IMR-90 (cell line): ENCODE measurements around the gene KCP.
A peak's percentile ranks its signal among the peaks of the same experiment; 100 is the strongest.

Source experiments
- BHLHE40 ChIP-seq: fragments of 150-350 bp; IDR thresholded peaks from 2 replicates; pipeline ENCODE4 v1.6.1; 2016; ENCODE audit warnings: mild to moderate bottlenecking, low read depth, low read length
- CEBPB ChIP-seq: IDR thresholded peaks from 2 replicates; pipeline ENCODE4 v1.6.1; 2012; ENCODE audit warnings: low read depth, low read length, improper control_type of control experiment
- CTCF ChIP-seq: conservative IDR thresholded peaks from 2 replicates; pipeline ENCODE4 v1.5.1; 2012; ENCODE audit warnings: mild to moderate bottlenecking, low read depth, low read length, improper control_type of control experiment
- MAZ ChIP-seq: IDR thresholded peaks from 2 replicates; pipeline ENCODE4 v1.6.1; 2012; ENCODE audit warnings: low read depth, mild to moderate bottlenecking, low read length, improper control_type of control experiment, moderate library complexity, borderline replicate concordance
- MXI1 ChIP-seq: IDR thresholded peaks from 2 replicates; pipeline ENCODE4 v1.6.1; 2012; ENCODE audit warnings: low read depth, mild to moderate bottlenecking, low read length, moderate library complexity, borderline replicate concordance
- NFE2L2 ChIP-seq: fragments of 150-350 bp; IDR thresholded peaks from 2 replicates; pipeline ENCODE4 v1.6.1; 2016; ENCODE audit warnings: low read depth, mild to moderate bottlenecking, low read length
- POLR2A ChIP-seq: IDR thresholded peaks from 2 replicates; pipeline ENCODE4 v1.6.1; 2012; ENCODE audit warnings: mild to moderate bottlenecking, low read depth, low read length
- RAD21 ChIP-seq: IDR thresholded peaks from 2 replicates; pipeline ENCODE4 v1.6.1; 2012; ENCODE audit warnings: low read length, improper control_type of control experiment
- RCOR1 ChIP-seq: IDR thresholded peaks from 2 replicates; pipeline ENCODE4 v1.6.1; 2012; ENCODE audit warnings: mild to moderate bottlenecking, low read length, improper control_type of control experiment; ENCODE audit not compliant: insufficient replicate concordance
- RFX5 ChIP-seq: IDR thresholded peaks from 2 replicates; pipeline ENCODE4 v1.8.0; 2012; ENCODE audit warnings: low read depth, mild to moderate bottlenecking, low read length, moderate library complexity
- SMC3 ChIP-seq: fragments of 150-350 bp; IDR thresholded peaks from 2 replicates; pipeline ENCODE4 v1.6.1; 2016; ENCODE audit warnings: low read depth, mild to moderate bottlenecking, antibody characterized with exemption, low read length, moderate library complexity
- TF ChIP-seq, protein P1 (sequence below): fragments of 150-350 bp; IDR thresholded peaks from 2 replicates; pipeline ENCODE4 v1.6.1; 2017; ENCODE audit warnings: mild to moderate bottlenecking, antibody characterized with exemption, low read length, low read depth
- TF ChIP-seq, protein P2 (sequence below): fragments of 150-350 bp; IDR thresholded peaks from 2 replicates; pipeline ENCODE4 v1.6.1; 2016; ENCODE audit warnings: low read depth, mild to moderate bottlenecking, low read length, moderate library complexity, borderline replicate concordance

DNA sequence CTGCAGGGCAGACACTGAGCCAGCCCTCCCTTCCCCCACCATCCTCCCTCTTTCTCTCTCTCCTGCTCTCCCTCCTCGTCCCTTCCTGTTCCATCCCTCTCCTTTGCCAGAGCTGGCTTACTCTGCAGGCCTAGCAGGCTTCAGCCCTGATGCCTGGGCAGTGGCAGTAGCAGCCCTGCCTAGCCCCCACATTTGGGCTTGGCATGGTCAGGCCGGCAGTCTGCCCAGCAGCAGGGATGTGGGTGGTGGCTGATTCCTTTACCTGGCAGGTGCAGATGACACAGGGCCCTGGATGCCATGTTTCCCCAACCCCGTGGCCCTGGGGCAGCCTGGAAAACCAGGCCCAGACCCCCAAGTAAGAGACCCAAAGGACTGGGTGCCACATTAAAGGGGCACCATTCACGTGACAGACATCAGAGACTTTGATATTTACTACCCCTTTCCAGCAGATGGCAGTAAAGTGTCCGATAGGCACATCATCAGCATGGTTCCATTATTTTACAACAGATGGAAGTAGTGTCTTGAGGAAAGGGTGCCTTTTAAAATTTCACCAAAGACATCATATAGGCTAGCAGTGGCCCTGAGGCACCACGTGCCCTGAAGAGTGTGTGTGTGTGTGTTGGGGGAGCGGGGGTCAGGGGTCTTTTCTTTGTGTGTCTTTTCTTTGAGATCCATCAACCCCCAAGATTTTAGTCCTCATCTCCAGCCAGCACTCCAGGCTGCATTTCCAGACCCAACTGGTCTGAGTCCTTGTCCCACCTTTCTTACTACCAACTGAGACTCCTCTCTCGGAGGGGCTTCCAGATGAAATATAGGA, 5.9 kb downstream of the KCP start:
- peak; percentile 72 for TF ChIP-seq CTCF
- TF ChIP-seq RCOR1: no peak
- no peak for TF ChIP-seq CEBPB
- no peak for TF ChIP-seq POLR2A
- TF ChIP-seq MAZ: no peak
- peak; percentile 71 for TF ChIP-seq RAD21
- TF ChIP-seq, protein P1, sequence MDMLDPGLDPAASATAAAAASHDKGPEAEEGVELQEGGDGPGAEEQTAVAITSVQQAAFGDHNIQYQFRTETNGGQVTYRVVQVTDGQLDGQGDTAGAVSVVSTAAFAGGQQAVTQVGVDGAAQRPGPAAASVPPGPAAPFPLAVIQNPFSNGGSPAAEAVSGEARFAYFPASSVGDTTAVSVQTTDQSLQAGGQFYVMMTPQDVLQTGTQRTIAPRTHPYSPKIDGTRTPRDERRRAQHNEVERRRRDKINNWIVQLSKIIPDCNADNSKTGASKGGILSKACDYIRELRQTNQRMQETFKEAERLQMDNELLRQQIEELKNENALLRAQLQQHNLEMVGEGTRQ: peak; percentile 58; the same call in 1 of the 2 replicates
- TF ChIP-seq NFE2L2: no peak
- peak; percentile 88 for TF ChIP-seq BHLHE40
- TF ChIP-seq MXI1: no peak
- TF ChIP-seq RFX5: no peak
- TF ChIP-seq, protein P2, sequence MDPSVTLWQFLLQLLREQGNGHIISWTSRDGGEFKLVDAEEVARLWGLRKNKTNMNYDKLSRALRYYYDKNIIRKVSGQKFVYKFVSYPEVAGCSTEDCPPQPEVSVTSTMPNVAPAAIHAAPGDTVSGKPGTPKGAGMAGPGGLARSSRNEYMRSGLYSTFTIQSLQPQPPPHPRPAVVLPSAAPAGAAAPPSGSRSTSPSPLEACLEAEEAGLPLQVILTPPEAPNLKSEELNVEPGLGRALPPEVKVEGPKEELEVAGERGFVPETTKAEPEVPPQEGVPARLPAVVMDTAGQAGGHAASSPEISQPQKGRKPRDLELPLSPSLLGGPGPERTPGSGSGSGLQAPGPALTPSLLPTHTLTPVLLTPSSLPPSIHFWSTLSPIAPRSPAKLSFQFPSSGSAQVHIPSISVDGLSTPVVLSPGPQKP: no peak
- peak; percentile 66 for TF ChIP-seq SMC3
